Measurements from ENCODE around the gene PHACTR4.

Gene PHACTR4

DNA sequence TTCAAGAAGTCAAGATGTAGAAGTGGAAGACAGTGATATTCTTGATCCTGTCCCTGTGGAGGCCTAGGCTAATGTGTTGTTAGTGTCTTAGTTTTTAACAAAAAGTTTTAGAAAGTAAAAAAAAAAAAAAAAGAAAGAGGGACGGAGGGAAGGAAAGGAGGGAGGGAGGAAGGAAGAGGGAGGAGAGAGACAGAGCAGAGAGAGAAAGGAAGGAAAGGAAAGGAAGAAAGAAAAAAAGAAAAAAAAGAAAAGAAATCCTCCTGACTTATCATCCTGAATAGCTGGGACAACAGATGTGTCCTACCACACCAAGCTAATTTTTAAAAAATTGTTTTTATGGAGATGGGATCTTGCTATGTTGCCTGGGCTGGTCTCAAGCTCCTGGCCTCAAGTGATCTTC, 24.6 kb downstream of the PHACTR4 start:
- in situ Hi-C loops (cut with HindIII; ENCODE audit: low sequenced_read_pairs): no loop called here
- H3K4me3 ChIP-seq (ENCODE audit: low read depth, low read length): no peak overlapping the region
- TF ChIP-seq, protein P1, sequence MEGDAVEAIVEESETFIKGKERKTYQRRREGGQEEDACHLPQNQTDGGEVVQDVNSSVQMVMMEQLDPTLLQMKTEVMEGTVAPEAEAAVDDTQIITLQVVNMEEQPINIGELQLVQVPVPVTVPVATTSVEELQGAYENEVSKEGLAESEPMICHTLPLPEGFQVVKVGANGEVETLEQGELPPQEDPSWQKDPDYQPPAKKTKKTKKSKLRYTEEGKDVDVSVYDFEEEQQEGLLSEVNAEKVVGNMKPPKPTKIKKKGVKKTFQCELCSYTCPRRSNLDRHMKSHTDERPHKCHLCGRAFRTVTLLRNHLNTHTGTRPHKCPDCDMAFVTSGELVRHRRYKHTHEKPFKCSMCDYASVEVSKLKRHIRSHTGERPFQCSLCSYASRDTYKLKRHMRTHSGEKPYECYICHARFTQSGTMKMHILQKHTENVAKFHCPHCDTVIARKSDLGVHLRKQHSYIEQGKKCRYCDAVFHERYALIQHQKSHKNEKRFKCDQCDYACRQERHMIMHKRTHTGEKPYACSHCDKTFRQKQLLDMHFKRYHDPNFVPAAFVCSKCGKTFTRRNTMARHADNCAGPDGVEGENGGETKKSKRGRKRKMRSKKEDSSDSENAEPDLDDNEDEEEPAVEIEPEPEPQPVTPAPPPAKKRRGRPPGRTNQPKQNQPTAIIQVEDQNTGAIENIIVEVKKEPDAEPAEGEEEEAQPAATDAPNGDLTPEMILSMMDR (IDR thresholded peaks at IDR 0.05; ENCODE audit: low read depth, low read length, missing control alignments): no peak
- DNase-seq (ENCODE audit: low read depth): no peak

DNA sequence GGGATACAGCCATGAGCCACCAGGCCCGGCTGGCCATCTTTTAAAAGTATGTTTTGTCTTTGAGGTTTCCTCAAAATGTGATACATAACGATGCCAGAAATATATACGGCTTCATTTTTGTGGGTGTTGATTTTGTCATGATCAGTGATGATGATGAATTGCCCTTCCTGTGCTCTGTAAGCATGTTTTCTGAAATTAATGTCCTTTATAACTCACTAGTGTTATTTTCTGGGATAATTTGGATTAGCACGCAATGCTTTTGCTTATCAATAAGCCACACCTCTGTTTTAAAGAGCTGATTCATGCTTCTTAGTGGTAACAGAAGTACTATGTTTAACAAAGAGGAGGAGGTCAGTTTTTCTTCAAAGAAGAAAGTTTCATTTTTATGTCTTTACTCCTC, 25.6 kb downstream of the PHACTR4 start:
- no peak for DNase-seq (ENCODE audit: low read depth)
- TF ChIP-seq, protein P1 (IDR thresholded peaks at IDR 0.05; ENCODE audit: low read depth, low read length, missing control alignments): no peak
- in situ Hi-C loops (cut with HindIII; ENCODE audit: low sequenced_read_pairs): no loop called here
- H3K4me3 ChIP-seq (ENCODE audit: low read depth, low read length): no peak overlapping the region

DNA sequence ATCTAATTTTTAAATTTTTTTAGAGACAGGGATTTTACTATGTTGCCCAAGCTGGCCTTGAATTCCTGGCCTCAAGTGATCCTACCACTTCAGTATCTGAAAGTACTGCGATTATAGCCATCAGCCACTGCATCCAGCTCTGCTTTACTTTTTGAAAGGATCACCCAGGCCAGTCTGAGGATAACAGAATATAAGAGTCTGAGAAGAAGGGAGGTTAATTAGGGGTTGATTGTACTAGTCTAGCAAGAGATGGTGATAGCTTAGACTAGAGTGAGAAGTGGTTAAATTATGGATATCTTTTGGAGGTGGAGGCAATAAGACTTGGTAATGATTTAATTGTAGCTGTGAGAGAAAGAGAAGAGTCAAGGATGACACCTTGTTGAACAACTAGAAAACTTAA, 32.2 kb downstream of the PHACTR4 start:
- in situ Hi-C loops (cut with HindIII; ENCODE audit: low sequenced_read_pairs): no loop called here

DNA sequence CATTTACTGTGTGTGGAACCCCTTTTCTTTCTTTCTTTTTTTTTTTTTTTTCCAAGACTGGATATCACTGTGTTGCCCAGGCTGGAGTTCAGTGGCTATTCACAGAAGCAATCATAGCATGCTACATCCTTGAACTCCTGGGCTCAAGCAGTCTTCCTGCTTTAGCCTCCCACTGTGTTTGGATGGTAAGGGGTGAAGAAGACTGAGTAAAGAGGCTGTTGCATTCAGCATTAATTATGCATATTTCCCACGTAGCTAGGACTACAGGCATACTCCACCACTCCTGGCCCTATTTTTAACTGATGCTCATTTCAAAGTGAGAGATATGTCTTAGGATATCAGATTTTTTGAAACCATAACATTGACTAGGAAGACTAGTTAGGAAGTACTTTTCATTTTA, 39.5 kb downstream of the PHACTR4 start:
- no peak overlapping the region for H3K4me3 ChIP-seq (ENCODE audit: low read depth, low read length)
- in situ Hi-C loops (cut with HindIII; ENCODE audit: low sequenced_read_pairs): no loop called here
- TF ChIP-seq, protein P1 (IDR thresholded peaks at IDR 0.05; ENCODE audit: low read depth, low read length, missing control alignments): no peak
- no peak for DNase-seq (ENCODE audit: low read depth)

More for the DNA sequence above, 32.2 kb downstream of the PHACTR4 start:
- no peak for DNase-seq (ENCODE audit: low read depth)
- no peak overlapping the region for H3K4me3 ChIP-seq (ENCODE audit: low read depth, low read length)
- TF ChIP-seq, protein P1 (IDR thresholded peaks at IDR 0.05; ENCODE audit: low read depth, low read length, missing control alignments): no peak

DNA sequence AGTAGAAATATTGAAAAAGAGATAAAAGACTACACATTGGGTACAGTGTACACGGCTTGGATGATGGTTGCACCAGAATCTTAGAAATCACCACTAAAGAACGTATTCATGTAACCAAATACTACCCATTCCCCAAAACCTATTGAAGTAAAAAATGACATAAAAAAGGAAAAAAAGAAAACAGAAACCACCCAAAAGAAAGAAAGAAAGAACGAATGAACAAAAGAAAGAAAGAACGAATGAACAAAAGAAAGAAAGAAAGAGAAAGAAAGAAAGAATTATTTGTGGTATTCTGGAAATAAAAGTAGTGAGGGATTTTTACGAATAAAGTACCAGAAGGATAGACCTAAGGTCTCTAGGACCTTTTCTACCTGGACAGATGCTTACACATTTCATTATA, 42.1 kb downstream of the PHACTR4 start:
- H3K4me3 ChIP-seq (ENCODE audit: low read depth, low read length): no peak overlapping the region
- DNase-seq (ENCODE audit: low read depth): no peak
- TF ChIP-seq, protein P1 (IDR thresholded peaks at IDR 0.05; ENCODE audit: low read depth, low read length, missing control alignments): no peak
- in situ Hi-C loops (cut with HindIII; ENCODE audit: low sequenced_read_pairs): loop anchor here (5.0 kb wide), 1 partner anchor 76 kb away; no protein-coding TSS in a partner anchor

DNA sequence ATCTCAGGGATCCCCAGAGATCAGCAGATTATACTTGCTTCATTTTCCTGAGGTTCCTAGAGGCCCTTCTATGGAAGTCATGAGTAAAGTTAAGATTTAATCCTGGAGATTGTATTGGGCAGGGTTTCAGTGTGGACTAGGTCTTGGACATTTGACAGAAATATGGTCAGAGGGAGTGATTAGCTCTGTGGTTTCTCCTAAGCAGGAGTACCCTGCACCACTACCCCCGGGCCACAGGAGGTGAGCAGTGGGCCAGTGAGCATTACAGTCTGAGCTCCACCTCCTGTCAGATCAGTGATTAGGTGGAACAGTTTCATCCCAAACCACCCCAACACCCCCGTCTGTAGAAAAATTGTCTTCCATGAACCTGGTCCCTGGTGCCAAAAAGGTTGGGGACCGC, 43.2 kb downstream of the PHACTR4 start:
- TF ChIP-seq, protein P1 (IDR thresholded peaks at IDR 0.05; ENCODE audit: low read depth, low read length, missing control alignments): peak; percentile 28
- in situ Hi-C loops (cut with HindIII; ENCODE audit: low sequenced_read_pairs): loop anchor here (5.0 kb wide), 1 partner anchor 75 kb away; no protein-coding TSS in a partner anchor
- DNase-seq (ENCODE audit: low read depth): peak; percentile 52

More for the DNA sequence above, 43.2 kb downstream of the PHACTR4 start:
- no peak overlapping the region for H3K4me3 ChIP-seq (ENCODE audit: low read depth, low read length)
